Parathyroid adenoma (tissue), 2 donors: ENCODE results near the gene CDK5.

Experiments used
- H2AFZ ChIP-seq: fragments of 300-600 bp; sonication (generic); one replicate; pipeline ENCODE4 v1.7.0; 2017; ENCODE audit warnings: antibody characterized with exemption, mild to moderate bottlenecking
- H3K27ac ChIP-seq: fragments of 300-600 bp; sonication (generic); one replicate; pipeline ENCODE4 v1.7.0; 2017
- H3K27me3 ChIP-seq: fragments of 300-600 bp; sonication (generic); one replicate; pipeline ENCODE4 v1.7.0; 2017; ENCODE audit warnings: low read length; ENCODE audit not compliant: control insufficient read depth, insufficient read depth
- H3K36me3 ChIP-seq: fragments of 300-600 bp; sonication (generic); one replicate; pipeline ENCODE4 v1.7.0; 2017; ENCODE audit warnings: low read length; ENCODE audit not compliant: control insufficient read depth, insufficient read depth
- H3K4me1 ChIP-seq: fragments of 300-600 bp; sonication (generic); one replicate; pipeline ENCODE4 v1.7.0; 2017; ENCODE audit warnings: control low read depth
- H3K4me2 ChIP-seq: fragments of 300-600 bp; sonication (generic); one replicate; pipeline ENCODE4 v1.7.0; 2017; ENCODE audit warnings: low read length
- H3K4me3 ChIP-seq: fragments of 300-600 bp; sonication (generic); one replicate; pipeline ENCODE4 v1.7.0; 2017; ENCODE audit warnings: low read depth, low read length
- H3K79me2 ChIP-seq: fragments of 300-600 bp; sonication (generic); one replicate; pipeline ENCODE4 v1.7.0; 2017; ENCODE audit warnings: control low read depth
- H3K9ac ChIP-seq: fragments of 300-600 bp; sonication (generic); one replicate; pipeline ENCODE4 v1.7.0; 2017; ENCODE audit warnings: mild to moderate bottlenecking
- H3K9me3 ChIP-seq: fragments of 300-600 bp; sonication (generic); one replicate; pipeline ENCODE4 v1.7.0; 2017; ENCODE audit warnings: low read length; ENCODE audit not compliant: control insufficient read depth
- TF ChIP-seq, protein P1 (sequence below): fragments of 300-600 bp; sonication (generic); IDR thresholded peaks from one replicate; pipeline ENCODE4 v1.7.0; 2017; ENCODE audit warnings: antibody characterized with exemption, mild to moderate bottlenecking
- donor health status: primary hyperparathyroidism.

CDK5 gene

DNA sequence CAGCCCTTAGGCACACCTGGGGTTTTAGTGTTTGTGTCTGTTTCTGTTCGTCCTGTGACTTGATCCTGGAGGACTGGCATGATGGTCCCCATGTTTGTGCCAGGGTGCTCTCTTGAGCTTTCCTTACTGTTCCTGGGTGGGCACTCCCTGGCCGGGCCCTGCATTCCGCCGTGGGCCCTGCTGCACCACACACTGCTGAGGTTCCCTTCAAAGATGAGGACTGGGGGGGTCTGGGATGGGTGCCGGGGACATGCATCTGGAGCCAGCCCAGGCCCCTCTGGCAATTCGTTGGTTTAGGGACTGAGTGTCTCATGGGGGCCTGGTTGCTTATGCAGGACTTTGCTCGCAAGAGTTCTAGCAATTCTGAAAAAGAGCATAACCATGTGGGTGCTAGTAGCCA is 33.3 kb upstream of the CDK5 start:
- Histone ChIP-seq H3K27ac (no peak overlapping the region), H3K79me2 (peaks cover 77% of the 10 kb centered on the region), H3K27me3 (no peaks in the 10 kb centered on the region), H3K4me1 (peaks cover 27% of the 10 kb centered on the region), H3K36me3 (no peaks in the 10 kb centered on the region), H3K4me2 (no peak overlapping the region), H3K9ac (no peak overlapping the region), H3K4me3 (no peak overlapping the region), H2AFZ (no peak overlapping the region), H3K9me3 (no peaks in the 10 kb centered on the region)
- TF ChIP-seq, protein P1, sequence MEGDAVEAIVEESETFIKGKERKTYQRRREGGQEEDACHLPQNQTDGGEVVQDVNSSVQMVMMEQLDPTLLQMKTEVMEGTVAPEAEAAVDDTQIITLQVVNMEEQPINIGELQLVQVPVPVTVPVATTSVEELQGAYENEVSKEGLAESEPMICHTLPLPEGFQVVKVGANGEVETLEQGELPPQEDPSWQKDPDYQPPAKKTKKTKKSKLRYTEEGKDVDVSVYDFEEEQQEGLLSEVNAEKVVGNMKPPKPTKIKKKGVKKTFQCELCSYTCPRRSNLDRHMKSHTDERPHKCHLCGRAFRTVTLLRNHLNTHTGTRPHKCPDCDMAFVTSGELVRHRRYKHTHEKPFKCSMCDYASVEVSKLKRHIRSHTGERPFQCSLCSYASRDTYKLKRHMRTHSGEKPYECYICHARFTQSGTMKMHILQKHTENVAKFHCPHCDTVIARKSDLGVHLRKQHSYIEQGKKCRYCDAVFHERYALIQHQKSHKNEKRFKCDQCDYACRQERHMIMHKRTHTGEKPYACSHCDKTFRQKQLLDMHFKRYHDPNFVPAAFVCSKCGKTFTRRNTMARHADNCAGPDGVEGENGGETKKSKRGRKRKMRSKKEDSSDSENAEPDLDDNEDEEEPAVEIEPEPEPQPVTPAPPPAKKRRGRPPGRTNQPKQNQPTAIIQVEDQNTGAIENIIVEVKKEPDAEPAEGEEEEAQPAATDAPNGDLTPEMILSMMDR, result no peak

DNA sequence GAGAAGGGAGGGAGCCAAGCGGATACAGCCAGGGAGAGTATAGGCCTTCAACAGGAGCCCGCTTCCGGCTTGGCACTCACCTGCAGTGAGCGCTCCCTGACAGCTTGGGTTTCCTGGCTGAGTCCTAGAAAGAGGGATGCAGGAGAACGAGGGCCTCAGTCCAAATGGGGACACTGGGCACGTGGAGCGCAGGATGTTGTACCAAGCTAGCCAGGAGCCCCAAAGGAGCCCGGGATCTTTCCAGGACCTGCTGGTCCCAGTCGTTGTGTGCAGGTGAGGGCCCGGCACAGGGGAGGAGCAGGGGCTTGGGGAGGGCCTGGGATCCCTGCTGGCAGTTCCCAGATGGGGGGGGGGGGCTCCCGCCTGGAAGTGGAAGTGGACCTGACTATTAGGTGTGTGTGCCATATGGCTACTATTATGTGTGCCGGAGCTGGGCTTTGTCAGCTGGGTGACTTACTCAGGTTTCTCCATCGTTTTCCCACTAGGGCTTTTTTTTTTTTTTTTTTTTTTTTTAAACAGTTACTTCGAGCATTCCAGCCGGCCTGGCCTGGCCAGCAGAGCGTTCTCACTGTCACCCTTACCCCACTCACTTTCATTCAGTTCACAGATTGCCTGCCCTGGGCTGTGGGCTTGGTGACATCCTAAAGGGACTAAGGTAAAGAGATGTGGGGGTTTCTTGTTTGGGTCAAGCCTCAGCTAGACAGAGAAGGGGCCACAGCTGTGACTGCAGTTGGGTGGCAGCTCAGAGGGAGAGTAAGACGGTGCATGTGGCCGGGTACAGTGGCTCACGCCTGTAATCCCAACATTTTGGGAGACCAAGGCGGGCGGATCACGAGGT is 32.4 kb upstream of the CDK5 start:
- Histone ChIP-seq H2AFZ (no peak overlapping the region), H3K9ac (no peak overlapping the region), H3K4me1 (peaks cover 34% of the 10 kb centered on the region), H3K4me3 (no peak overlapping the region), H3K36me3 (no peaks in the 10 kb centered on the region), H3K27ac (peak overlapping the region; percentile 87), H3K9me3 (no peaks in the 10 kb centered on the region), H3K79me2 (peaks cover 70% of the 10 kb centered on the region), H3K27me3 (no peaks in the 10 kb centered on the region), H3K4me2 (no peak overlapping the region)
- TF ChIP-seq, protein P1, result no peak

DNA sequence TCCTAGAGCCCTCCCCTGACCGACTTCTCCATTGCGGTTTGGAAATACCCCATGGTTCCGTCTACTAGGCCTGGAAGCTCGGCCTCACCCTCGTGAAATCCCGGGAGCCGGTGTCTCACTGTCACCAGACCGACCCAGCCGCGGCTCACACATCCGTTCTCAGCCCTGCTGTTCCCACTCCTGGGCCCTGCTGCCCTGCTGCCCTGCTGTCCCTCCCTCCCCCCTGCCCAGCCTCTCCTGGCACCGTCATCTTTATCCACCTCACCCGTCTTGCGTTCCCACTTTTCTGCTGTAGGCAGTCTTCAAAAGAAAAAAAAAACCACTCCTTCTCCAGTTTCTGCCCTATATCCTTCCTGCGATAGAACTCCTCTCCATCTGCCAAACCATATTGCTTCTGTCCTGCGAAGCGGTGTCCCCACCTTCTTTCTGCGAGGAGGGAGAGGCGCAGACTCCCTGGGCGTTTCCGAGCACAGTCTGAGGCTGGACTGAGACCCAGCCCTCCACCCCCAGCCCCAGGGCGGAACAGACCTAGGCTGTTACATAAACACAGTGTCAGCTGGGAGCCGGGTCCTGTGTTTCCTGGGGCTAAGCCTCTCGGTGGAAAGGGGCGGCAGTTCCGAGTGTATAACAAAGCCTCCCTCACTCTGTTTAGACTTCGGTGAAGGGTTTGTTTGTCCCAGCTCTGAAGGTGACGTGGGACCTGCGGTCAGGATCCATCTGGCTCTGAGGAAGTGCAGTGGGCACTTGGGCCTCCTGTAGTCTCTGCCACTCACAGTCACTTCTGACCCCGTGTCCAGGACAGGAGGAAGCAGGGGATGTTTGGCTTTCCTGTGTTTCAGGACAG is 31.4 kb upstream of the CDK5 start:
- Histone ChIP-seq H2AFZ (no peak overlapping the region), H3K4me2 (no peak overlapping the region), H3K4me1 (peaks cover 38% of the 10 kb centered on the region), H3K79me2 (peaks cover 64% of the 10 kb centered on the region), H3K27me3 (no peaks in the 10 kb centered on the region), H3K9ac (no peak overlapping the region), H3K27ac (peak overlapping the region; percentile 87), H3K36me3 (no peaks in the 10 kb centered on the region), H3K9me3 (no peaks in the 10 kb centered on the region), H3K4me3 (peak overlapping the region; percentile 7)
- TF ChIP-seq, protein P1, result no peak

DNA sequence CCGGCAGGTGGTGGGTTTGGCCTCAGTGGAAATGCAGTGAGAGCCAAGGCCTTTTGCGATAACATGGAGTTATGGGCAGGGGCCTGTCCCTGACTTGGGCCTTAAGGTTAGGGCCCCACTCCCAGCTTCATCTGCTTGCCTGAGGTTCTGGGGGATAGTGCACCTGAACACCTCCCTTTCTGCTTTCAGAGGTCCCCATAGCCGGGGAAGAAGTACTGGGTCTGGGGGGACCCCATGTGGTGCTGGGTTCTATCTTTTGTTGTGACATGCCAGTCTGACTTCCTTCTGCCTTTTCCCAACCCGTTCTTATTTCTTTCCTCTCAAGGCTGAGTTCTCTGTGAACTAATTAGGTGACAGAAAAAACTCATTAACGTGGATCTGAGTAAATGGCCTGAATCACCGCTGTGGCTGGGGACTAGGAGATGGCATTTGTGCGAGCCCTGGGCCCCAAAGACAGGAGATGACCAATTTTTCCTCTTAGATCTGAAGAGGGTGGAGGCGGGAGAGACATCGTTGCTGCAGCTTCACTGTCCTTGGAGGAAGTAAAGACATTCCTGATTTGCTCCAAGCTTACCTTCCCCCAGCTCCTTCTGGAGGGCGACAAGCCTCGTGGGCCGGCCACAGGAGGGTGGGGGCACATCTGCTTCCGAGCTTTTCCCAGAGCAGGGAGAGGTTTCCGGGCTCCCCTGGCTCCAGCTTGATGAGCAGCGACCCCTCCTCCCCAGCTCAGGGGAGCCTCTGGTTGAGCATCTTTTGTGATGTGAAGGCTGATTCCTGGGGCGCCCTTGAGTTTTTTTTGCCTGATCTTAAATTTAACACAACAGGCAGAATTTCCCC is 30.5 kb upstream of the CDK5 start:
- peak overlapping the region; percentile 78 for H3K4me3 ChIP-seq
- H3K79me2 ChIP-seq, result peaks cover 56% of the 10 kb centered on the region
- TF ChIP-seq, protein P1, result no peak
- no peak overlapping the region for H2AFZ ChIP-seq
- peak overlapping the region; percentile 97 for H3K4me2 ChIP-seq
- H3K27me3 ChIP-seq, result no peaks in the 10 kb centered on the region
- no peaks in the 10 kb centered on the region for H3K36me3 ChIP-seq
- no peak overlapping the region for H3K9ac ChIP-seq
- no peaks in the 10 kb centered on the region for H3K9me3 ChIP-seq
- H3K27ac ChIP-seq, result peak overlapping the region; percentile 87
- peaks cover 38% of the 10 kb centered on the region for H3K4me1 ChIP-seq
